WERI-Rb-1 (cell line): ENCODE results near the gene LHX4.

Source experiments
- DNase-seq: peaks from one replicate; pipeline ENCODE4 v3.0.0-alpha.2; 2020
- H3K27ac ChIP-seq: fragments of 250-450 bp; sonication (Bioruptor Pico); 2 replicates; pipeline ENCODE4 v1.5.1; 2020; ENCODE audit warnings: mild to moderate bottlenecking, moderate library complexity
- H3K27me3 ChIP-seq: fragments of 250-450 bp; sonication (Bioruptor Pico); 2 replicates; pipeline ENCODE4 v1.5.1; 2021; ENCODE audit warnings: mild to moderate bottlenecking, low read depth, moderate library complexity; ENCODE audit not compliant: insufficient read depth, severe bottlenecking
- H3K36me3 ChIP-seq: fragments of 250-450 bp; sonication (Bioruptor Pico); 2 replicates; pipeline ENCODE4 v1.5.1; 2020; ENCODE audit warnings: mild to moderate bottlenecking, moderate library complexity
- H3K4me3 ChIP-seq: 2 replicates; pipeline ENCODE4 v1.5.1; 2011; ENCODE audit warnings: low read depth, mild to moderate bottlenecking, control low read depth, low read length
- H3K9me3 ChIP-seq: fragments of 250-450 bp; sonication (Bioruptor Pico); 2 replicates; pipeline ENCODE4 v1.5.1; 2021; ENCODE audit warnings: mild to moderate bottlenecking, moderate library complexity; ENCODE audit not compliant: severe bottlenecking
- CTCF ChIP-seq: IDR thresholded peaks from 2 replicates; pipeline ENCODE4 v1.5.1; 2011; ENCODE audit warnings: low read depth, mild to moderate bottlenecking, control low read depth, inconsistent platforms, low read length

Gene LHX4

DNA sequence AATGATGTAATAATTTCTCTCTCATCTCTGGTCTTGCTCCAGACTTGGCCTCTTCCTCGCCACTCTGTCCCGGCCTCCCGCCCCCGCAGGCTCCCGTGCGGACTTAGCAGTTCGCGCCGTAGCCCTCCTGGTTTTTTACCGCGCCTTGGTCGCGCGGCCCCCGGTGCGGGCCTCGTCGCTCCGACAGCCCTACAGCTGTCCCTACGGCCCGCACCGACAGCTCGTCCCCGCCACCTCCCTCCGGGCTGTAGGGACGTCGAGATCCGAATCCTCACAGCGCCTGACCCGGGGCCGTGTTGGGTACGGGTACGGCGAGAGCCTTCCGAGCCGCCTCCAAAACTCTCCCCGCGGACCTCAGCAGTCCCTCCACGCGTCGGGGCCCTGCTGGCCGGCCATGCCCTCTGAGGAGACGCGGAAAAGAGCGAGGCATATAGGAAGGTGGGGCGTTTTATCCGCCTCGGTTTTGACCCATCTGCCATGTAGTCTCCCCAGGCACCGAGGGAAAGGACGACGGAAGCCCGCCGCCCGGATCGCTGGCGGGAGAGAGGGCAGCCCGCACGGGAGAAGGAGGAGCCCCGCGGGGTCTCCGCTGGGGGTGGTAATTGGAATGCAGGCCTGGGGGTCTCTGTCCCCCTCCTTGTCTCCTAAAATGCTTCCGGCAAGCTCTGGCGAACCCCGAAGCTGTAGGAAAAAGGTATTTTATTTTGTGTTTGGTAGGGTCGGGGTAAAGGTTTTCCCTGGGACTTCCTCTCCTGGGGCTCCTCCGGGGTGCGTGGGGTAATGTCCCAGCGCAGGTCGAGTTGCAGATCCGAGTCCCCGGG is 3.3 kb downstream of the LHX4 start:
- TF ChIP-seq CTCF, result no peak
- no peaks in the 10 kb centered on the region for H3K36me3 ChIP-seq
- H3K27me3 ChIP-seq, result no peaks in the 10 kb centered on the region

GRCh38 chr1:180234369-180235076 is 4.5 kb downstream of the LHX4 start:
- Histone ChIP-seq H3K36me3 (no peaks in the 10 kb centered on the region), H3K27me3 (no peaks in the 10 kb centered on the region)

More for the DNA sequence above, 3.3 kb downstream of the LHX4 start:
- Histone ChIP-seq H3K27ac (no peak overlapping the region), H3K4me3 (no peak overlapping the region), H3K9me3 (peaks cover 12% of the 10 kb centered on the region)
- no peak for DNase-seq

DNA sequence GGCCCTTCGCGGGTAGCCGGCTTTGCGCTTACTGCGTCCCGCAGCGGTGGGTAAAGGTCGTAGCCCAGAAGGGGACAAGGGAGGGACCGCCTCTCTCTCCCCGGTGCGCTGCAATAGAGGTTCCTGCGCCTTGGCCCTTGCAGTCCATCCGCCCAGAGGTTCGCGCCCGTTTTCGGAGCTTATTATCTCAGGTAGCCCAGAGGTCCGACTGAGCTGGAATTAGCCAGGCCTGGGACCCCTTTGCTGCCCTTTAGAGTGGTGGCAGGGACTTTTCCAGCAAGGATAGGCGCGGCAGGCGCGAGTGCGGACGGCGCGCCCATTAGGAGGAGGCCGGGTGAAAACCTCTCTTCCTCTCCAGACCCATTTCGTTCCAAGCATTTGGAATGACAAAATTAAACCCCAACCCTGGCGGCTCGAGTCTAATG is 5.0 kb downstream of the LHX4 start:
- Histone ChIP-seq H3K27me3 (no peaks in the 10 kb centered on the region), H3K4me3 (no peak overlapping the region), H3K27ac (no peak overlapping the region), H3K9me3 (peaks cover 9% of the 10 kb centered on the region), H3K36me3 (no peaks in the 10 kb centered on the region)
- no peak for DNase-seq
- no peak for TF ChIP-seq CTCF

More at GRCh38 chr1:180234369-180235076, 4.5 kb downstream of the LHX4 start:
- Histone ChIP-seq H3K4me3 (no peak overlapping the region), H3K9me3 (peaks cover 9% of the 10 kb centered on the region), H3K27ac (no peak overlapping the region)
- DNase-seq, result no peak
- TF ChIP-seq CTCF, result no peak

DNA sequence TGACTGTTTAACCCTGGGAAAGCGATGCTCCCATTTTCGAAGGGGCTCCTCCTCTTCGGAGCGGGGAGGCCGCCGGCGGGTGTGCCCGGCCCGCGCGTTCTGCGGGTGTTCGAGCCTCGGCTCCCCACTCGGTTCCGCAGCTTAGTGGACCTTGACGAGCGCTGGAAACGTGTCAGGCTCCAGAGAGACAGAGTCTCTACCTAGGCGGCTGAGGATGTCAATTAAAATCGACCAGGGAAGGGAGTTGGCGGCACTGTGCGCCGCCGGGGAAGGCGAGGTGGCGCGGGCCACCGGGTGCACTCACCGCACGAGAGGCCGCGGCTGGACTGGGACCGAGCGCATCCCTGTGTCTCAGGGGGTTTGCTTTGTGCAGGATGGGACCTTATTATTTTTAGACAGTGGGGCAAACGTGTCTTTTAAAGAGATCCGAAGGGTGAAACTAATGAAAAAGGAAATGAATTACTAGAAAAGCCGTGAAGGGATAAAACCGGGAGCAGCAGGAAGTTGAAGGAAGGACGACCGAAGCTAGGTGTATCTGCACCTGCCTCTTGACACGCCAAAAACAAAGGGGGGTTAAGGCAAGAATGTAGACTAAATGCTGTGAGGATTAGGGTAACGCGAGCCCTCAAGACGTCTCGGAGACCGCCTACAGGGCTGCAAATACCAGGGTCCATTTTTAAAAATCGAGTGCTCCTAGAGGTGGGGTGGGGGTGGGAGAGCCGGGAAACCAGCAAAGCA is 5.6 kb downstream of the LHX4 start:
- no peak overlapping the region for H3K4me3 ChIP-seq

More for the DNA sequence above, 5.6 kb downstream of the LHX4 start:
- no peaks in the 10 kb centered on the region for H3K36me3 ChIP-seq
- no peaks in the 10 kb centered on the region for H3K27me3 ChIP-seq
- H3K27ac ChIP-seq, result no peak overlapping the region
- peaks cover 9% of the 10 kb centered on the region for H3K9me3 ChIP-seq
- DNase-seq, result no peak
- TF ChIP-seq CTCF, result no peak
